A673 (cell line): ENCODE data around the gene OR51A2. TPM values are rescaled to one million over a fixed set of nuclear protein-coding genes. Genes with fewer than 3 reads are reported as not detected.

Source experiments
- BruUV-seq: library from RNA; stranded (reverse); fragments of 400-500 nt; replicated peaks from 2 replicates; lab custom pipeline; 2021; lab: Mats Ljungman, UMichigan
- CTCF ChIA-PET: fragments of 300-600 bp; sonication (Branson Sonifier 250); formaldehyde crosslinking; loops from one replicate; lab custom pipeline; 2022; ENCODE audit warnings: antibody characterized with exemption; lab: Charles Lee
- POLR2A ChIA-PET: fragments of 300-600 bp; sonication (Branson Sonifier 250); formaldehyde crosslinking; loops from one replicate; lab custom pipeline; 2022; ENCODE audit warnings: antibody characterized with exemption; ENCODE audit not compliant: low non-redundant PET; lab: Charles Lee
- DNase-seq: peaks from one replicate; pipeline ENCODE4 v3.0.0-alpha.2; 2015; ENCODE audit warnings: low spot score
- H3K27ac ChIP-seq: fragments of 200-600 bp; sonication (generic); 2 replicates; pipeline ENCODE4 v1.5.1; 2016; ENCODE audit warnings: mixed run types, low read depth, mild to moderate bottlenecking, mixed read lengths, antibody characterized with exemption, low read length; ENCODE audit not compliant: poor library complexity, severe bottlenecking
- H3K27me3 ChIP-seq: fragments of 200-600 bp; sonication (generic); replicated peaks from 2 replicates; pipeline ENCODE4 v1.6.1; 2017; ENCODE audit warnings: mixed run types, low read depth, mild to moderate bottlenecking, mixed read lengths, antibody characterized with exemption, low read length; ENCODE audit not compliant: insufficient read depth, poor library complexity
- H3K36me3 ChIP-seq: fragments of 200-600 bp; sonication (generic); 2 replicates; pipeline ENCODE4 v1.6.1; 2016; ENCODE audit warnings: mixed run types, mild to moderate bottlenecking, mixed read lengths, antibody characterized with exemption, low read length; ENCODE audit not compliant: insufficient read depth, poor library complexity, severe bottlenecking
- H3K4me1 ChIP-seq: fragments of 200-600 bp; sonication (generic); 2 replicates; pipeline ENCODE4 v1.6.1; 2017; ENCODE audit warnings: mixed run types, mild to moderate bottlenecking, mixed read lengths, antibody characterized with exemption, low read length; ENCODE audit not compliant: insufficient read depth, poor library complexity, severe bottlenecking
- H3K4me3 ChIP-seq: fragments of 200-600 bp; sonication (generic); 2 replicates; pipeline ENCODE4 v1.5.1; 2016; ENCODE audit warnings: low read depth, mixed run types, mild to moderate bottlenecking, mixed read lengths, low read length; ENCODE audit not compliant: poor library complexity, severe bottlenecking
- H3K9me3 ChIP-seq: fragments of 200-600 bp; sonication (generic); 2 replicates; pipeline ENCODE4 v1.6.1; 2016; ENCODE audit warnings: mixed run types, low read depth, mild to moderate bottlenecking, mixed read lengths, antibody characterized with exemption, low read length; ENCODE audit not compliant: poor library complexity, severe bottlenecking
- CTCF ChIP-seq: fragments of 300-800, 200-600 bp; sonication (generic); conservative IDR thresholded peaks from 2 replicates; pipeline ENCODE4 v1.5.1; 2017; ENCODE audit warnings: low read depth, mild to moderate bottlenecking, antibody characterized with exemption, low read length, moderate library complexity, mixed read lengths
- EZH2 ChIP-seq: fragments of 200-600 bp; sonication (generic); IDR thresholded peaks from 2 replicates; pipeline ENCODE4 v1.6.1; 2017; ENCODE audit warnings: borderline replicate concordance, low read depth, mild to moderate bottlenecking, mixed read lengths, antibody characterized with exemption, low read length; ENCODE audit not compliant: poor library complexity, severe bottlenecking
- intact Hi-C: fragments of 100-400 bp; cut with micrococcal nuclease; formaldehyde crosslinking; loops from one replicate; pipeline ENCODE4 v1.10.0; 2022; ENCODE audit not compliant: unreplicated experiment
- total RNA-seq: library from RNA; stranded (reverse); gene quantifications from 2 replicates; pipeline ENCODE4 v1.2.3, GENCODE V29; 2021

Gene OR51A2
- total RNA-seq, 1 experiment from 2014 or later: not detected

GRCh38 chr11:4960877-4961276 lies 5.4 kb upstream of the OR51A2 start:
- BruUV-seq: no TSS peak
- Histone ChIP-seq H3K36me3 (no peaks in the 10 kb centered on the region), H3K4me3 (no peak overlapping the region), H3K9me3 (no peaks in the 10 kb centered on the region), H3K27ac (no peak overlapping the region), H3K27me3 (no peaks in the 10 kb centered on the region), H3K4me1 (no peaks in the 10 kb centered on the region)
- intact Hi-C loops: no loop called here
- TF ChIP-seq CTCF: no peak
- no peak for TF ChIP-seq EZH2
- DNase-seq: no peak
- ChIA-PET CTCF (no interaction called here), POLR2A (no interaction called here)

GRCh38 chr11:4957396-4957795 lies 1.9 kb upstream of the OR51A2 start:
- no TSS peak for BruUV-seq
- TF ChIP-seq CTCF: no peak
- TF ChIP-seq EZH2: no peak
- Histone ChIP-seq H3K9me3 (no peaks in the 10 kb centered on the region), H3K4me1 (no peaks in the 10 kb centered on the region), H3K4me3 (no peak overlapping the region), H3K27me3 (no peaks in the 10 kb centered on the region), H3K36me3 (no peaks in the 10 kb centered on the region), H3K27ac (no peak overlapping the region)
- ChIA-PET CTCF (no interaction called here), POLR2A (no interaction called here)
- DNase-seq: no peak
- intact Hi-C loops: no loop called here

- TF ChIP-seq CTCF (no peak), EZH2 (no peak)
- Histone ChIP-seq H3K4me1 (no peaks in the 10 kb centered on the region), H3K36me3 (no peaks in the 10 kb centered on the region), H3K9me3 (no peaks in the 10 kb centered on the region), H3K4me3 (no peak within 1 kb of the TSS), H3K27ac (no peak within 1 kb of the TSS), H3K27me3 (no peaks in the 10 kb centered on the region)
- intact Hi-C loops: no loop called here
- CTCF ChIA-PET: no interaction called here
- no TSS peak for BruUV-seq
- POLR2A ChIA-PET: no interaction called here
- no peak for DNase-seq
Measured at GRCh38 chr11:4947505-4947904, 8.0 kb downstream of the OR51A2 start, which contains the start of gene OR51A4. TSS of gene OR51A4 (minus strand) at chr11:4947605. CDS start at chr11:4947100, 505 bp downstream.
